BLaER1 (cell line): Measurements from ENCODE around the gene CPVL.

Experiments used
- H3K27ac ChIP-seq: shearing (Covaris generic); formaldehyde crosslinking; 2 replicates; pipeline ENCODE4 v1.8.1; 2022
- H3K27me3 ChIP-seq: shearing (Covaris generic); formaldehyde crosslinking; 2 replicates; pipeline ENCODE4 v1.8.1; 2022
- H3K36me3 ChIP-seq: shearing (Covaris generic); formaldehyde crosslinking; 2 replicates; pipeline ENCODE4 v1.8.1; 2022
- H3K4me1 ChIP-seq: shearing (Covaris generic); formaldehyde crosslinking; 2 replicates; pipeline ENCODE4 v1.8.1; 2022
- H3K4me2 ChIP-seq: shearing (Covaris generic); formaldehyde crosslinking; 2 replicates; pipeline ENCODE4 v1.8.1; 2022
- H3K4me3 ChIP-seq: shearing (Covaris generic); formaldehyde crosslinking; 2 replicates; pipeline ENCODE4 v1.8.1; 2022
- H3K9ac ChIP-seq: shearing (Covaris generic); formaldehyde crosslinking; 2 replicates; pipeline ENCODE4 v1.8.1; 2022
- H3K9me3 ChIP-seq: shearing (Covaris generic); formaldehyde crosslinking; 2 replicates; pipeline ENCODE4 v1.8.1; 2022
- H4K20me1 ChIP-seq: shearing (Covaris generic); formaldehyde crosslinking; 2 replicates; pipeline ENCODE4 v1.8.1; 2022
- Cebpa-rat ChIP-seq: shearing (Covaris generic); IDR thresholded peaks from 2 replicates; pipeline ENCODE4 v1.8.1; 2022

The CPVL gene

DNA sequence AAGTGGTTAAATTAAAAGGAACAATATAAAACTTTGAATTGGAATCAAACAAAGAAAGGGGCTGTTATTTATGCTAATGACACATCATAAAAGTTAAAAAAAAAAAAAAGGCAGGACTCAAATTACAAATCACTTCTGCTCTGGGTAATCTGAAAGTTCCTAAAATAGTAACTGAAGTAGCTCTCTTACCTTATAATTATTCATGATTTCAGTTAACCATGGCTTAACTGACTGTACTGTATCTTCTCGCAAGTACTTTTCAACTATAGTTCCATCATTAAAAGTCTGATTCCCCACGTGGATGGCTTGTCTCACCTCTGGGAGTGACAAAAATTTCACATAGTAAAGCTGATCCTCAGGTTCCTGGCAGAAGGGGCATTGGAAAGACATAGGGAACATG lies 82.5 kb downstream of the CPVL start:
- Histone ChIP-seq H4K20me1 (no peaks in the 10 kb centered on the region), H3K4me1 (no peaks in the 10 kb centered on the region), H3K9ac (no peak overlapping the region), H3K27ac (no peak overlapping the region), H3K4me3 (no peak overlapping the region), H3K4me2 (no peak overlapping the region), H3K27me3 (no peaks in the 10 kb centered on the region), H3K9me3 (no peaks in the 10 kb centered on the region), H3K36me3 (no peaks in the 10 kb centered on the region)
- no peak for TF ChIP-seq Cebpa-rat

DNA sequence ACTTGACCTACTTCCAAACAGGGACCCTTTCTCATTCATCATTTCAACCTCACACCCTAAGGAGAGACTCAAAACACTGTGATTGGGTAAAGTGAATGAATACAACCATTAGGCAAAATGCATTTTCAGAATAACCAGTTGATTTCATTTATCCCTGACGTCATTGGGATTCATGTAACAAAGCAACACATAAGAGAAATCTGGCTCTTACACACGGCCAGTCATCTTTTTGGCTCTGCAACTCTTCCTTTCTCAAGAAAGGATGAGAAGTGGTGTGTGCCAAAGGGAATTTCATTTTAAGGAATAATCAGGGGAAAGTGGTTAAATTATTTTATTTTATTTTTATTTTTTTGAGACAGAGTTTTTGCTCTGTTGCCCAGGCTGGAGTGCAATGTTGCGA lies 83.1 kb downstream of the CPVL start:
- TF ChIP-seq Cebpa-rat: no peak
- H3K4me3 ChIP-seq: no peak overlapping the region
- no peaks in the 10 kb centered on the region for H3K27me3 ChIP-seq
- H3K4me2 ChIP-seq: no peak overlapping the region
- no peaks in the 10 kb centered on the region for H4K20me1 ChIP-seq
- no peak overlapping the region for H3K27ac ChIP-seq
- no peaks in the 10 kb centered on the region for H3K36me3 ChIP-seq
- no peak overlapping the region for H3K9ac ChIP-seq
- no peaks in the 10 kb centered on the region for H3K9me3 ChIP-seq
- H3K4me1 ChIP-seq: no peaks in the 10 kb centered on the region

DNA sequence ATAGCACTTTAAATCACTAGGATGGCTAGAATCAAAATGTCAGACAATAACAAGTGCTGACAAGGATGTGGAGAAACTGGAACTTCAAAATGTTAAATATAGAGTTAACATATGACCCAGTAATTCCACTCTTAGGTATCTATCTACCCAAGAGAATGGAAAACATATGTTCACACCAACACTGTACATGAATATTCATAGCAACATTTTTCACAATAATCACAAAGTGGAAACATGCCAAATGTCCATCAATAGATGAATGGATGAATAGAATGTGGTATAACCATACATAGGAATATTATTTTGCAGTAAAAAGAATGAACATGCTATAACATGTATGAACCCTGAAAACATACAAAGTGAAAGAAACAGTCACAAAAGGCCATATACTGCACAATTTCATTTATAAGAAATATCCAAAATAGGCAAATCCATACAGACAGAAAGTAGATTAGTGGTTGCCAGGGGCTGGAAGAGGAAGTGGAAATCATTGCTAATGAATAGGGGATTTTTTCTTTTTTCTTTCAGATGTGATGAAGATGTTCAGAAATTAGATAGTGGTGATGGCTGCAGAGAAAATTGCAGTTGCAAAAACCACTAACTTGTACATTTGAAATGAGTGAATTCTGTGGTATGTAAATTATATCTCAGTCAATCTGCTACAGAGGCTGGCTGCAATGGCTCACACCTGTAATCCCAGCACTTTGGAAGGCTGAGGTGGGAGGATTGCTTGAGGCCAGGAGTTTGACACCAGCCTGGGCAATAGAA lies 93.0 kb downstream of the CPVL start:
- Histone ChIP-seq H4K20me1 (no peaks in the 10 kb centered on the region), H3K9me3 (peaks cover 8% of the 10 kb centered on the region), H3K4me2 (no peak overlapping the region), H3K4me3 (no peak overlapping the region), H3K27ac (no peak overlapping the region), H3K36me3 (no peaks in the 10 kb centered on the region), H3K4me1 (no peaks in the 10 kb centered on the region), H3K9ac (no peak overlapping the region), H3K27me3 (no peaks in the 10 kb centered on the region)
- no peak for TF ChIP-seq Cebpa-rat

DNA sequence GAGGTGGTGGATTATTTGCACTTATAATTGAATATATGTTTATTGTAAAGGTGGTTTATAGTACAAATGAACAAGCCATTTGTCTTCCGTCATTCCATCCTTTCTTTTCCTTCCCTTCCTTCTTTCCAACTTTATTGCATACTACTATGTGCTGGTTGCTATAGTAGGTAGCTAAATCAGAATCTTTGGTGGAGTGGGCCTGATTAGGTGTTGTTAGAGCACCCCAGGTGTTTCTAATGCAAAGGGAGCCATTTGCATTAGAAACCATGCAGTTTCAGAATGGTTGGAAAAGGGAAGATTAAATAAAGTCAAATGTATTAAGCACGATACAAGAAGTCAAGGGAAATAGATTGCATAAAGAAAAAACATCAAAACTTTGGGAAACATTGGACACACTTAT lies 99.4 kb downstream of the CPVL start:
- no peaks in the 10 kb centered on the region for H3K27me3 ChIP-seq
- no peaks in the 10 kb centered on the region for H4K20me1 ChIP-seq
- H3K4me2 ChIP-seq: no peak overlapping the region
- no peak for TF ChIP-seq Cebpa-rat
- H3K4me3 ChIP-seq: no peak overlapping the region
- peaks cover 9% of the 10 kb centered on the region for H3K4me1 ChIP-seq
- H3K9me3 ChIP-seq: peaks cover 4% of the 10 kb centered on the region; the same call in 1 of the 2 replicates
- H3K9ac ChIP-seq: no peak overlapping the region
- H3K36me3 ChIP-seq: no peaks in the 10 kb centered on the region
- H3K27ac ChIP-seq: no peak overlapping the region

DNA sequence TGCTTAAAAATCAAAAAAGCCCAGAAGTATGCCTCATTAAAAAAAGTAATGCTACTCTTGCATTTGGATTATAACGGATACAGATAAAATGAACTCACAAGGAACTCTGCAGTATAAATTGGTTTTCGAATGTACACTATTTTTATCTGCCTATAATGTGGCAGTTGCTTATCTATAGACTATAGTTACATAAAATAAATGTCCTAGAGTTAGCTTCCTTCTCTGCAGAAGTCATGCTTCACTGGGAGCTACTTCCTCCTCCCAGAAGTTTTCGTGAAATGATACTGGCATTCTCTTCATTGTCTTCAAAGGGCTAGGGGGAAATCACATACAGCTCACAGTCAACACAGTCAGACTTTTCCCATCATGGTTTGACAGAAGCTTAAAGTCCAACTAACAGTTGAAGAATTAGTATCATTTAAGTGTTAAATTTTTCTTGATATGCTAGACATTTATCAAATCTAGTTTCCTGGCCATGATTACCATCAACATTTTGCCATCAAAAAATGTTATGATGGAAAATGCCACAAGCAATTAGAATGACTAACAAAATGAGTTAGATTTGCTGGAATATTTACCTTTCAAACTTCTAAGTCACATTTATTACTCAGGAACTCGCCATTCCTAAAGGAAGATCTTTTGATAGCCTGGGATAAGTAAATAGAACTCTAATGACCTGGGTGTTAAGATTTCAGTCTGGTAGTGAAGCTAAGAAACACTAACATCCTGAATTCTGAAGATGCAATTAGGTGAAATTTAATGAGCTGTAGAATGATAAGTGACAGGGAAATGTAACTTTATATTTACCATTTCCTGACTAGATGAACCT lies 100.9 kb downstream of the CPVL start:
- no peak overlapping the region for H3K27ac ChIP-seq
- no peak overlapping the region for H3K9ac ChIP-seq
- no peaks in the 10 kb centered on the region for H3K36me3 ChIP-seq
- H3K4me2 ChIP-seq: peak overlapping the region; percentile 14; the same call in 1 of the 2 replicates
- no peak for TF ChIP-seq Cebpa-rat
- peaks cover 14% of the 10 kb centered on the region for H3K4me1 ChIP-seq
- no peaks in the 10 kb centered on the region for H3K27me3 ChIP-seq
- peaks cover 4% of the 10 kb centered on the region; the same call in 1 of the 2 replicates for H3K9me3 ChIP-seq
- H4K20me1 ChIP-seq: no peaks in the 10 kb centered on the region
- H3K4me3 ChIP-seq: no peak overlapping the region

DNA sequence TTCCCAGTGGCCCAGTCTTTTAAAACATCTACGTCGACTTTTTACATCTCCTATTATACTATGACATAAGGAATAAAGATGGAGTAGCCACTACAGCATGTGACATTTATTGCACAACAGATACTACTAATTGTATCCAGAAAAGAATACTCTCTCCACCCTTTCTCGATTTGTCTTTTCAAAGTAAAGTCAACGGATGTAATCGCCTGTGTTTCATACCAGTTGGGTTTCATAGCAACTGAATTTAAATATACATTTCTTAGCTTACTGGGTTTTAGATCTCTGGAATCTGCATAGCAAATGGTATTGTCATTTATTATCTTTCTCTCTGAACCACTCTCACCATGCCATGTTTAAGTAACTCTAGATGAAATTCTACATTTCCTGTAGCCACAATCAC lies 101.8 kb downstream of the CPVL start:
- H3K27ac ChIP-seq: no peak overlapping the region

DNA sequence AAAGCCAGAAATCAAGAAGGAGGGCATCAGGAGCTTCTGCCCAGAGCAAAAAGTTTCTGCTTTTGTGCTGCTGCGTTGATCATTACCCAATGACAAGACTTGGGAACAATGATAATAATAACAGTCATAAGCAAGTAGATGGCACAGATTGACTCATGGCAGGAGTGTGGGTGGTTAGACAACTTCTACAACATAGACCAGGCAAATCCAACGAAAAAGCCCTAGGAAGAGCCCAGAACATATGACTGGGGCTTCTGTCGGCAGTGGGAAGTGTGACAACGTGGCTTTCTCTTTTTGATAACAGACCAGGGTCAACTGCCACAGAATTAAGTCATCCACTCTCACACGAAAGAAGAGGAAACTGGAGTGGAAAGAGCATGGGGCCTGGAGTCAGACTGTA lies 102.8 kb downstream of the CPVL start:
- TF ChIP-seq Cebpa-rat: no peak
- Histone ChIP-seq H3K36me3 (no peaks in the 10 kb centered on the region), H3K4me2 (no peak overlapping the region), H4K20me1 (no peaks in the 10 kb centered on the region), H3K27ac (no peak overlapping the region), H3K4me3 (no peak overlapping the region), H3K9me3 (peaks cover 1% of the 10 kb centered on the region; the same call in 1 of the 2 replicates), H3K27me3 (no peaks in the 10 kb centered on the region), H3K4me1 (peaks cover 33% of the 10 kb centered on the region), H3K9ac (no peak overlapping the region)

More for the DNA sequence above, 101.8 kb downstream of the CPVL start:
- H3K4me1 ChIP-seq: peaks cover 23% of the 10 kb centered on the region
- H3K4me2 ChIP-seq: no peak overlapping the region
- H3K4me3 ChIP-seq: no peak overlapping the region
- H3K9ac ChIP-seq: no peak overlapping the region
- H3K36me3 ChIP-seq: no peaks in the 10 kb centered on the region
- no peaks in the 10 kb centered on the region for H4K20me1 ChIP-seq
- H3K27me3 ChIP-seq: no peaks in the 10 kb centered on the region
- H3K9me3 ChIP-seq: peaks cover 4% of the 10 kb centered on the region; the same call in 1 of the 2 replicates
- no peak for TF ChIP-seq Cebpa-rat

DNA sequence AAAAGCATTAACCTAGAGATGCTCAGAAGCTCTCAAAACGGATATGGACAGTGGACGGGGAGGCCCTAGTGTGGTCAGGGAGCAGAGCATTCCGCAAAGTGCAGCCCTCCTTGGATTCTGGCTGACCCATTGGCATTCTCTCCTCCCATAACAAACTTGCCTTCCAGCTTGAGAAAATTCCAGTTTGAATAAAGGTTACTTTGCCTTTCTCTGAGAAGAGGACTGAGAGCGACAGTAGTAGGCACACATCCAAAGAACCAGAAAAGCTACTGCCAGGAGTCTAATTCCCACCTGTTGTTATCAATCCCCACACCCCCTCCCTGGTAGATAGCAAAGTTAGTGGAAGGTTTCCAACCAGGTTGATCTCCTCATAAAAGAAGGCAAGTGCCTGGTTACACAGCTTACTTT lies 103.5 kb downstream of the CPVL start:
- Histone ChIP-seq H3K27ac (no peak overlapping the region), H3K9me3 (no peaks in the 10 kb centered on the region), H3K4me1 (peaks cover 36% of the 10 kb centered on the region), H3K4me2 (no peak overlapping the region), H3K27me3 (no peaks in the 10 kb centered on the region), H3K36me3 (no peaks in the 10 kb centered on the region), H3K4me3 (no peak overlapping the region), H3K9ac (no peak overlapping the region), H4K20me1 (no peaks in the 10 kb centered on the region)
- no peak for TF ChIP-seq Cebpa-rat

DNA sequence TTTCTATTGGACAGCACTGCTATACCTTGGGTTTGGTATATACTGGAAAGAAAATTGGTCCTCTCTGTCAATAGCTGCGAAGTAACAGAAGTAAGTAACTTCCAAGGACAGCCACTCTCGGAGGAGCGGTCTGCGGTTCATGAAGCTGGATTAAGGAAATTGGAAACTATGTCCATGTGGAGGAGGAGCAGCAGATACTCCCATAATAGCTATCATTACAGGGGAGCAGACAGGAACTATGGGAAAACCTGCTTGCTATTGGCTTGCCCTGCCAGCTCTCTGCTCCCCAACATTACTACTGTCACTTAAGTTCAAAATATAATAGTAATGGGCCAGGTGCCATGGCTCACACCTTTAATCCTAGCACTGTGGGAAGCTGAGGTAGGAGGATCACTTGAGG lies 104.3 kb downstream of the CPVL start:
- Histone ChIP-seq H3K27ac (no peak overlapping the region), H3K36me3 (no peaks in the 10 kb centered on the region), H3K4me2 (no peak overlapping the region), H3K27me3 (no peaks in the 10 kb centered on the region), H3K4me1 (peaks cover 36% of the 10 kb centered on the region), H3K4me3 (no peak overlapping the region), H3K9ac (no peak overlapping the region), H3K9me3 (no peaks in the 10 kb centered on the region), H4K20me1 (no peaks in the 10 kb centered on the region)
- no peak for TF ChIP-seq Cebpa-rat

DNA sequence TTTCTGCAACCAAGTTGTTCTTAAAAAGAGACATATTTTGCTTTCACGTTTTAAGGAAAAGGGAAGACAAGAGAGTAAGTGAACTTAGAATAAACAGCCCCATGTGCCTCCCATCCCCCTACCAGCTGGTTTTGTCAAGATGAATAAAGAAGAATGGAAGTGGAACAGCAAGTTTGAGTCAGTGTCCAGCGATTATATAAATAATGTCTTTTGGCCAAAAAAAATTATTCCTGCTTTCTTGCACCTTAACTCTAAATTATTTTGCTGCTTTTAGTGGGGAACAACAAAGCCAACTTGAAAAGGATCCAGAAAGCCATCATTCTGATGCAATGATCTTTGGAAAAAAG lies 105.8 kb downstream of the CPVL start:
- Histone ChIP-seq H3K4me1 (peaks cover 33% of the 10 kb centered on the region), H3K9ac (no peak overlapping the region), H3K27ac (no peak overlapping the region), H3K9me3 (no peaks in the 10 kb centered on the region), H4K20me1 (no peaks in the 10 kb centered on the region), H3K4me2 (peak overlapping the region; percentile 48; the same call in 1 of the 2 replicates), H3K36me3 (no peaks in the 10 kb centered on the region), H3K4me3 (no peak overlapping the region), H3K27me3 (no peaks in the 10 kb centered on the region)
- TF ChIP-seq Cebpa-rat: no peak
